Activated CD8-positive, alpha-beta T cell treated with anti-CD3 and anti-CD28 coated beads, Interleukin-2, amount 10 ng/mL, durations not matched to agents 7 days and 5 days (primary cell): Measurements from ENCODE around the gene CYB5A. TPM values are rescaled to one million over a fixed set of nuclear protein-coding genes. Genes with fewer than 3 reads are reported as not detected.
"Not testable (repeated sequence)": the region's sequence is repeated elsewhere in the genome, so short reads cannot be mapped to it uniquely, and the experiment has no call there.

ENCODE experiments used
- ATAC-seq: fragments of 150-1000 bp; cut with Tn5 transposase; one replicate; pipeline ENCODE4 v1.10.0; 2021; ENCODE audit warnings: moderate library complexity
- CTCF ChIA-PET: fragments of 350-600 bp; sonication (Branson Sonifier 250); formaldehyde crosslinking; loops from one replicate; lab custom pipeline; 2021; ENCODE audit warnings: antibody characterized with exemption; lab: Charles Lee
- POLR2A ChIA-PET: fragments of 350-600 bp; sonication (Branson Sonifier 250); formaldehyde crosslinking; loops from one replicate; lab custom pipeline; 2021; ENCODE audit warnings: antibody characterized with exemption; lab: Charles Lee
- DNase-seq: peaks from one replicate; pipeline ENCODE4 v3.0.0-alpha.2; 2020
- H3K27ac Mint-ChIP-seq: one replicate; pipeline ENCODE4 v1.8.0; 2021; ENCODE audit warnings: mild to moderate bottlenecking, mixed read lengths
- H3K27me3 Mint-ChIP-seq: one replicate; pipeline ENCODE4 v1.8.0; 2021; ENCODE audit warnings: low read depth, mixed read lengths
- H3K36me3 Mint-ChIP-seq: one replicate; pipeline ENCODE4 v1.8.0; 2021; ENCODE audit warnings: low read depth, mixed read lengths
- H3K4me1 Mint-ChIP-seq: one replicate; pipeline ENCODE4 v1.8.0; 2021; ENCODE audit warnings: low read depth, mixed read lengths
- H3K4me3 Mint-ChIP-seq: one replicate; pipeline ENCODE4 v1.8.0; 2021; ENCODE audit warnings: mild to moderate bottlenecking, mixed read lengths
- H3K9me3 Mint-ChIP-seq: one replicate; pipeline ENCODE4 v1.8.0; 2022; ENCODE audit warnings: mixed read lengths; ENCODE audit not compliant: insufficient read depth
- total RNA-seq, 2 experiments: library from RNA; stranded (reverse); gene quantifications; one replicate each; pipeline ENCODE4 v1.2.3, GENCODE V29; 2021

Gene CYB5A
- total RNA-seq, 2 experiments from 2014 or later, result 28.7 to 31.3 TPM

DNA sequence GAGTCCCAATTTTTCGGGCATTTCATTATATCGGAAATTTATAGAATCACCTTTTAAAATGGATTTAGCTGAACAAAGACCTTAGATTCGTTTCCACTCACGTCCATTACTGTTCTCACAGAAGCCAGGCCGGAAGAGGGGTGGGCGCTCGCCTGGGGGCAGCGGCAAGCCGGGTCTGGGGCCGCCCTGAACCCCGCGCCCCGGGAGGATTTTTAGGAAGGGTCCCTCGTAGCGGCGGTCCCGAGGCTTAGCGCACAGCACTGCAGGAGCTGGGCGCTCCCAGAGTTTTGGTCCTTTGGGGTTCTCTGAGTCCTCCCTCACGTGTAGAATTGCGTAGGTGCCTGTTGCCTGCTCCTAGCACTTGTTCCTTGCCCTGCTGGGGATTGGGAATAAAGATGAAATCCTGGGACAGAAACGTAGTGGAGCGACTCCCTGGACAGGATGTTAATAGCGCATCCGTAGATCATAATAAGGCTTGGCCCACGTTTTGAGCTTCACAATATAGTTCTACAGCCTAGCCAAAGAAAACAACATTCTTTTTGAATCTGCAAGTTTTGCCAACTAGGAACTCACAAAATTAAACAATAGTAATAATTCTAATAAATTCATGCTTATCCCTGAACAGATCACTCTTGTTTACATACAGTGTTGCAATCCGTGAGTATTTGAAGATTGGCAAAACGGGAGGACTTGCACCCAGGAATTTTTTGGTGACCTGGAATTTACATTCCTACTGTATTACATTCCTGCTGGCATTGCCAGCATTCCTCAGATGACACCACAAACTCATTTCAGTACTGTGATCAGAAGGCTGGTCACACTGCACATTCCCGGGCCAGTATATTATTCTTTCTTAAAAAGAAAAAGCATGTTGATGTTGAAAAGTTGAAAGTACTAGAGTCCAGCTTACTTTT is 24.8 kb upstream of the CYB5A start:
- POLR2A ChIA-PET, result no interaction called here
- DNase-seq (no peak), ATAC-seq (no peak)
- no peak overlapping the region for H3K27ac Mint-ChIP-seq
- peaks cover 7% of the 10 kb centered on the region for H3K27me3 Mint-ChIP-seq
- H3K4me3 Mint-ChIP-seq, result no peak overlapping the region
- CTCF ChIA-PET, result no interaction called here
- no peaks in the 10 kb centered on the region for H3K36me3 Mint-ChIP-seq
- H3K9me3 Mint-ChIP-seq, result no peaks in the 10 kb centered on the region
- no peaks in the 10 kb centered on the region for H3K4me1 Mint-ChIP-seq

- Mint-ChIP-seq H3K27me3 (peaks cover 4% of the 10 kb centered on the region), H3K4me1 (no peaks in the 10 kb centered on the region), H3K36me3 (no peaks in the 10 kb centered on the region), H3K4me3 (no peak within 1 kb of the TSS), H3K9me3 (no peaks in the 10 kb centered on the region), H3K27ac (no peak within 1 kb of the TSS)
- ChIA-PET POLR2A (no interaction called here), CTCF (no interaction called here)
- DNase-seq (no peak), ATAC-seq (no peak)
Observed at GRCh38 chr18:74315464-74316256, 23.9 kb upstream of the CYB5A start, which contains the start of gene C18orf63. Gene C18orf63, plus strand, starts transcription at chr18:74315839. Its CDS starts 2,027 bp downstream, at chr18:74317866.

DNA sequence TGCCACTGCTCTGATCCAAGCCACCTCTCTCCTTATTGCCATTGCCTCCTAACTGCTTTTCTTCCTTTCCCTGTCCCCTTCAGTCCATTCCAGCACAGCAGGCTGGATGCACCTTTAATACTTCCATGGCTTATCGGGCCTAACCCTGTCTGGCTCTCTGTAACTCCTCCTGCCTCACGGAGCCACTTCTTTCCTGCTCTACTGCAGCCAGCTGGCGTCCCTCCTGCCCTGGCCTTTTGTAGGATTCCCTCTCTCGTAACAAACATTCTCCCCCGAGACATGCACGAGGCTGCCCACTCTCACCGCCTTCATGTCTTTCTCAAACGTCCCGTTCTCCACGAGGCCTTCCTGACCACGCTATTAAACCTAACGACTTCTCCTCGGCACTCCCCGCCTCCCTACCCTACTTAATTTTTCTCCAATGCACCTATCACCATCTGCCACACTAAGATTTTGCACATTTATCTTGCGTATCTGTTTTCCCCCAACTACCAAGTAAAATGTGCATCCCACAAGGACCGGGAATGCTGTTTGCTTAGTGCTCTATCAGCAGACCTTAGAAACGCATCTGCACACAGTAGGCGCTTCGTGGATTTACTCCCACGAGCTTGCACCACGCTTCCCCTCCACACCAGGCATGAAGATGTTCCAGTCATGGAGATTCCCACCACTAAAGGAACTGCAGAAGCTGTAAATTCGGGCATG is 23.1 kb upstream of the CYB5A start:
- no peak overlapping the region for H3K4me3 Mint-ChIP-seq
- no peak for ATAC-seq

GRCh38 chr18:74311000-74311399 is 19.2 kb upstream of the CYB5A start:
- DNase-seq (no peak), ATAC-seq (no peak)
- no peaks in the 10 kb centered on the region for H3K4me1 Mint-ChIP-seq
- no peaks in the 10 kb centered on the region for H3K9me3 Mint-ChIP-seq
- H3K36me3 Mint-ChIP-seq, result no peaks in the 10 kb centered on the region
- POLR2A ChIA-PET, result interaction anchor here (1.2 kb wide), 1 partner anchor 10 kb away, joined by 3 read pairs; no protein-coding TSS in a partner anchor
- H3K27ac Mint-ChIP-seq, result no peak overlapping the region
- no peak overlapping the region for H3K4me3 Mint-ChIP-seq
- peaks cover 27% of the 10 kb centered on the region for H3K27me3 Mint-ChIP-seq
- CTCF ChIA-PET, result interaction anchor here (0.9 to 3.7 kb wide), 14 partner anchors 10 to 241 kb away, joined by 3 to 25 read pairs (median 4); partner anchors contain the start of gene CNDP2

More for the DNA sequence above, 23.1 kb upstream of the CYB5A start:
- Mint-ChIP-seq H3K27ac (no peak overlapping the region), H3K36me3 (no peaks in the 10 kb centered on the region), H3K27me3 (peaks cover 8% of the 10 kb centered on the region), H3K9me3 (no peaks in the 10 kb centered on the region), H3K4me1 (no peaks in the 10 kb centered on the region)
- no peak for DNase-seq
- ChIA-PET POLR2A (no interaction called here), CTCF (no interaction called here)

GRCh38 chr18:74310411-74310810 is 18.6 kb upstream of the CYB5A start:
- ATAC-seq, result peak; percentile 92
- ChIA-PET POLR2A (no interaction called here), CTCF (interaction anchor here (0.5 to 3.7 kb wide), 26 partner anchors 10 to 243 kb away, joined by 3 to 25 read pairs (median 4); partner anchors contain the start of gene CNDP2)
- Mint-ChIP-seq H3K9me3 (no peaks in the 10 kb centered on the region), H3K36me3 (no peaks in the 10 kb centered on the region), H3K4me3 (no peak overlapping the region), H3K27ac (no peak overlapping the region), H3K27me3 (peaks cover 32% of the 10 kb centered on the region), H3K4me1 (no peaks in the 10 kb centered on the region)
- peak; percentile 37 for DNase-seq

GRCh38 chr18:74303936-74304335 is 12.2 kb upstream of the CYB5A start:
- ChIA-PET POLR2A (no interaction called here), CTCF (no interaction called here)
- H3K27me3 Mint-ChIP-seq, result peaks cover 44% of the 10 kb centered on the region
- DNase-seq (no peak), ATAC-seq (no peak)
- H3K36me3 Mint-ChIP-seq, result no peaks in the 10 kb centered on the region
- no peak overlapping the region for H3K4me3 Mint-ChIP-seq
- H3K4me1 Mint-ChIP-seq, result no peaks in the 10 kb centered on the region
- no peaks in the 10 kb centered on the region for H3K9me3 Mint-ChIP-seq
- H3K27ac Mint-ChIP-seq, result no peak overlapping the region

- no peak for ATAC-seq
- Mint-ChIP-seq H3K27me3 (peaks cover 44% of the 10 kb centered on the region), H3K27ac (no peak overlapping the region), H3K9me3 (no peaks in the 10 kb centered on the region), H3K4me3 (no peak overlapping the region), H3K4me1 (no peaks in the 10 kb centered on the region), H3K36me3 (no peaks in the 10 kb centered on the region)
- ChIA-PET POLR2A (no interaction called here), CTCF (interaction anchor here (1.9 kb wide), 1 partner anchor 39 kb away, joined by 5 read pairs; no protein-coding TSS in a partner anchor)
- no peak for DNase-seq
Observed at GRCh38 chr18:74303306-74303705, 11.5 kb upstream of the CYB5A start.

DNA sequence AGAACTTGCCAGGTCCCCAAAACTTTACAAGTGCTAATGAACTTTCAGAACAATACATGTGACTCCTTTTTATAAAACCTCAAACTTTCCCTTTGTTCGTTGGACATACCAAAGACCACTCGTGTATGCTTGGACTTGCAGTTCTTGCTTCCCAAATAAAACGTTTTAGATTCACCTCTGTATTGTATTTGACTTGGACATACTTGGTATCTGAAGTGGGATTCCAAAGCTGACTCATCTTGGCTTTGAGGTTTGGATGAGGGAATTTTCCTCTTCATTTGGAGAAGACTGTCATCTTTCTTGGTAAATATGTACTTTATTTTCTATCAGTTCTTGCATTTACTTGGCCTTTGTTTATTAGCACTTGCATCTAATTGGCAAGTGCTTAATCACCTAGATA is 8.0 kb upstream of the CYB5A start:
- ATAC-seq (no peak), DNase-seq (no peak)
- H3K9me3 Mint-ChIP-seq, result no peaks in the 10 kb centered on the region
- POLR2A ChIA-PET, result no interaction called here
- H3K4me3 Mint-ChIP-seq, result no peak overlapping the region
- CTCF ChIA-PET, result interaction anchor here (2.0 kb wide), 1 partner anchor 10 kb away, joined by 7 read pairs; no protein-coding TSS in a partner anchor
- no peaks in the 10 kb centered on the region for H3K4me1 Mint-ChIP-seq
- H3K27me3 Mint-ChIP-seq, result peaks cover 26% of the 10 kb centered on the region
- H3K27ac Mint-ChIP-seq, result no peak overlapping the region
- no peaks in the 10 kb centered on the region for H3K36me3 Mint-ChIP-seq

- no peaks in the 10 kb centered on the region for H3K4me1 Mint-ChIP-seq
- no peaks in the 10 kb centered on the region for H3K9me3 Mint-ChIP-seq
- DNase-seq (no peak), ATAC-seq (no peak)
- POLR2A ChIA-PET, result no interaction called here
- H3K27ac Mint-ChIP-seq, result no peak overlapping the region
- CTCF ChIA-PET, result no interaction called here
- no peak overlapping the region for H3K4me3 Mint-ChIP-seq
- H3K36me3 Mint-ChIP-seq, result no peaks in the 10 kb centered on the region
- H3K27me3 Mint-ChIP-seq, result peaks cover 23% of the 10 kb centered on the region
Observed at GRCh38 chr18:74299162-74299561, 7.4 kb upstream of the CYB5A start.

GRCh38 chr18:74294526-74294925 is 2.8 kb upstream of the CYB5A start:
- no peak overlapping the region for H3K27ac Mint-ChIP-seq
- DNase-seq, result no peak
- H3K4me3 Mint-ChIP-seq, result no peak overlapping the region
- ChIA-PET CTCF (no interaction called here), POLR2A (no interaction called here)
- peaks cover 13% of the 10 kb centered on the region for H3K4me1 Mint-ChIP-seq
- H3K27me3 Mint-ChIP-seq, result peaks cover 3% of the 10 kb centered on the region
- ATAC-seq, result no peak
- H3K36me3 Mint-ChIP-seq, result peaks cover 2% of the 10 kb centered on the region
- H3K9me3 Mint-ChIP-seq, result no peaks in the 10 kb centered on the region

DNA sequence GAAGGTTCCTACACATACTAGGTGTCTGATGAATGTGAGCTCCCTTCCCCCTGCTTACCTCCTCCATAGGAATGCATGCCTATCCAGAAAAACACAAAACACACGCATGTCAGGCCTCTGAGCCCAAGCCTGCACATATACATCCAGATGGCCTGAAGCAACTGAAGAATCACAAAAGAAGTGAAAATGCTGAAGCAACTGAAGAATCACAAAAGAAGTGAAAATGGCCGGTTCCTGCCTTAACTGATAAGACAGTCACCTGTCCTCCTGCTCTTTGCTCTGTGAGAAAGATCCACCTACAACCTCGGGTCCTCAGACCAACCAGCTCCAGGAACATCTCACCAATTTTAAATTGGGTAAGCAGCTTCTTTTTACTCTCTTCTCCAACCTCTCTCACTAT is 1.2 kb upstream of the CYB5A start:
- POLR2A ChIA-PET, DNase-seq, ATAC-seq, H3K36me3 Mint-ChIP-seq, H3K27me3 Mint-ChIP-seq, H3K27ac Mint-ChIP-seq, H3K9me3 Mint-ChIP-seq: not testable (repeated sequence)
- H3K4me1 Mint-ChIP-seq, result peaks cover 13% of the 10 kb centered on the region
- CTCF ChIA-PET, result interaction anchor here (1.3 kb wide), 1 partner anchor 201 kb away, joined by 4 read pairs; no protein-coding TSS in a partner anchor
- peak overlapping the region; percentile 87 for H3K4me3 Mint-ChIP-seq
